Activated CD4-positive, alpha-beta T cell treated with anti-CD3 and anti-CD28 coated beads, Interleukin-2, amount 50 U/mL, for 16 hours (primary cell): ENCODE data around the gene TFCP2L1.
"Not testable (repeated sequence)": the region's sequence is repeated elsewhere in the genome, so short reads cannot be mapped to it uniquely, and the experiment has no call there.

Experiments used
- DNase-seq: peaks from one replicate; pipeline ENCODE4 v3.0.0-alpha.2; 2020

TFCP2L1 gene

DNA sequence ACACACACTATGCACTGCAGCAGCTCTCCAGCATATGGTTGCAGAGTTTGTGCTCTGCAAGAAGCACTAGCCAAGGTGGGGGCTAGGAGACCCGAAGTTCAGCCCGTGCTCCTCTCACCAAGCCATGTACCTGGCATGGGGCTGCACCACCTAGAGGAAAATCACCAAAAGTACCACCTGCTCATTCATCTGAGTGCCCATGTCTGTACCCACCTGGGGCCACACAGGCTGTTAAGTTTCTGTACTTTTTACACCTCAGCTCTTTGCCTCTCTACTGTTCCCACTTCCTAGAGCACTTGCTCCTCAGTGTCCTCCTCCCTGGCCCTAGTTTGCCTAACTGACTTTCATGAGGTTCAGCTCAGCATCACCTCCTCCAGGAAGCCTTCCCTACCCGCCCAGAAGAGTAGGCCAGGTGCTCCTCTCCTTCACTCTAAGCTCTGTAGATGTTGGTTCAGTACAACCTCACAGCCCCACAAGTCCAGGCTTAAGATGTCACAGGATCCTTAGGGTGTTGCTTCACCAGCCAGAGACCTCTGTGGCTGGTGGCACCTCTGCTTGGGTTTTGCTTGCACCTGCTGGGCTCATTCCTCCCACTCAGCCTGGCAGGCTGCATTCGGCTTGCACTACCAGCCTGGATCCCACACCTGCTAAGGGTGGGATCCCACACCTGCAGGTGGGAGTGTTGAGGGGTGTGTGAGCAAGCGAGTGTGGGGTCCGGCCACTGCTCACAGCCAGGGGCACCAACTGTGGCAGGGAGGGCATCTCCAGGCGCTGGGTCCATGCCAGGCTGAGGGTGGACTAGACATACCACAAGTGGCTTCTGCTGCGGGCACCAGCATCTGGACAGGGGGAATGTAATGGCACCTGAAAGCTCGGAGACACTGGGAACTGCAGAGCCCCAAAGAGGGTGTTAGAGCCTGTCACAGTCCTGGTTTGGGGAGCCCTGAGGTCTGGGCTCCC, 10.2 kb upstream of the TFCP2L1 start:
- no peak for DNase-seq

DNA sequence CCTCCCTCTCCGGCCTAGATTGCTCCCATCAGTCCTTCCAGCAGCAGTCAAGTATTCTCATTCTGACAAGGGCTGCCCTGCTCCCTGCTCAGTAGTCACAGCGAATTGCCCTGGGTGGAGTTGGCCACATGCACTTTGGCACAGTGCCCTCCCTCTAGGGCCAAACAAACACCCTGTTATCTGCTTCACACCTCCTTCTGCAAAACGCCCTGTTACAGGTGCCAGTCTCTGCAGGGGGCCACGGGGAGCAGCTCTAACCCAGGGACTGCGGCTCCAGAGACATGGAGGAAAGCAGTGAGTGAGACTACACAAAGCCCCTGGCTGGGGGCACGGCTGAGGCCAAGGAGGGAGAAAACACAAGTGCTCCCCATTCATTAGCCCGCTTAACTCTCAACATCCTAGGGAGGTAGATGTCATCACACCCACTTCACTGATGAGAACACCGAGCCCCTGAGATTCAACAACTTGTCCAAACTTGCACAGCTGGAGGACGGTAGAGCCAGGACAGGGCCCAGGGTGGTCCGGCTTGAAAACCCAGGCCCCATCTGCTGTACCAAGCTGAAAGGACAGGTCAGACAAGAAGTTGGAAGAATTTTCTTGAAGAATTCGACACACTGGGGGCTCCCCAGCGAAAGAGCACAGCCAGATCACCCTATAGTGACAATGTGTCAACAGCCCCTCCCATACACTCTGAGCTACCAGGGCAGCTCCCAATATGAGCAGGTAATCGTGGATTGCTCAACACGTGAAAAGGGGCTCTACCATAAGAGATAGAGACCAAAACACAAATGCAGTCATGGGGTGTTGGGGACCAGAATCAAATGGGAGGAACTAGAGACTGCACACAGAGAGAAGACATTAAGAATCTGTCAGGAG, 8.7 kb upstream of the TFCP2L1 start:
- DNase-seq: no peak

DNA sequence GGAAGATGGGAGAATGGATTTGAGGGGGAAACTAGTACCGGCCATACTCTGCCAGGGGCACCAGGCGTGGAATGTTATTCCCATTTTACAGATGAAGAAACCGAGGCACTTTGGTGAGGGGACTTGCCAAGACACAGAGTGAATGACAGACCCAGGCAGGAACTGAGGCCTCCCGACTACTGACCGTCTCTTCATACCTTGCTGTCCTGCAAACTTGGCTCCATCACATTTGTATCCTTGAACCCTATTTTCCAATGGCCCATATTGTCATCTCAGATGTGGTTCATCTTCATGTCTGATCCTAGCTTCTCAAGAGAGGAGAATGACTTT, 6.2 kb upstream of the TFCP2L1 start:
- DNase-seq: no peak

DNA sequence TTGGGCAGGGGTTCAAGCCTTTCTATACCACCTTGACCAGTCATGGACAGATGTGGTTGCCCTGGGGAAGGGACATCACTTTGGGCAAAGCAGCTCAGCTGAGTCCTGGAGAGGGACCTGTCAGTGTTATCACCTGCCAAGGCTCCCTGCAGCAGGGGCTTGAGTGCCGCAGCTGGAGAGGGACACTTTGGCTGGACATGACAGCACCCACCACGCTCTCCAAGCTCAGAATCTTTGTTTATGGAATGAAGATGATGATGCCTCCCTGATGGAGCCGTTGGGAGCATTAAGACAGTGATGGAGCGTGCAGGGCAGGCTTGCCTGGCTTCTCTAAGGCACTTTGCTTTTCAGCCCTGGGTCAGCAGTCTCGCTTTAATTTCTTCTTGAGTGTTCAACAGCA, 4.3 kb upstream of the TFCP2L1 start:
- DNase-seq: no peak

DNA sequence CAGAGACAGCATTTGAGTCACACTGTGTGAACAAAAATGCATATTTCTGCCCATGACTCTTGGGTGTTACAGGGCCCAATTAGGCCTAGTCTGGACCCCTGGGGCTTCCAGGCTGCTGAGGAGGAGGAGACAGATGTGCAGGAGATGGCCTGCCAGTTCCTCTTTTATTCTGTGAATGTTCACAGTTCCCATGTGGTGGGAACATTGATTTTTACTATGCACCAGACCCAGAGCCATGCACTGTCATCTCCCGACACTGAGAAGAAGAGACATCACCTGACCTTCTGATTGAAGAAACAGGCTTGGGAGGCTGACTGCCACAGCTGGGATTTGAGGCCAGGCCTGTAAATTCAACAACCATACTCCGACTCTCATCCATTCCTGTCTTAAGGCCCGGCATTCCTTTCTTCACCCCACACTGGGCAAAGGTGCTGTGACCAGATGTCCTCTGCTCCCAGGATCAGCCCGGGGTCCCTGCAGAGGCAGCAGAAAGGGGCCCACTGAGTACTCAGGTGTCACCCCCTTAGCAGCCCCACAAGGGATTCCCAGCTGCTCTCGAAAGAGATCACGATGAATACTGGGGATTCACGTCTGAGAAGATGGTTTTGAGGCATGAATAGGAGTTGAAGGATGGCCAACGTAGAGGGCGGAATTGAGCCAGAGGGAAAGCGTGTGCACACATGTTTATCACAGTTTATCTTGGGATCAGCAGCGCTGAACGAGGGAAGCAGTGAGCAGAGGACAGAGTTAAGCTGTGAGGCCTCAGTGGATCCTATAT, 3.6 kb upstream of the TFCP2L1 start:
- no peak for DNase-seq

DNA sequence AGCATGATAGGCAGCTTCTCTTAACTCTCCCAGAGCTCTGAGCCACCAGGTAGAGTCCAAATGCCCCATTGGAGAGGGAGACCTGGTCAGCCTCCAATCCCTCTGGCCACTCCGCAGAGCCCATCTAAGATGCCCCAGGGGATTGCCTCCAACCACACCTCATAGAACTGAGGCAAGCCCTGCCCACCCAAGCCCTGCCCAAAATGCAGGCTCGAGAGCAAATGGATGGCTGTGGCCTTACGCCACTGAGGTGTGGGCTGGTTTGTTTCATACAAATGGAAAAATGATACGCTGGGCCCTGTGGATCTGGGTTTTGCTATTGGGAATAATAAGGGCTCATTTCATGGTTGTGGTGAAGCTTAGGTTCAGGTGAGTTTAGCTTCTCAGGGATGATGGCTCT, 3.0 kb upstream of the TFCP2L1 start:
- DNase-seq: no peak

DNA sequence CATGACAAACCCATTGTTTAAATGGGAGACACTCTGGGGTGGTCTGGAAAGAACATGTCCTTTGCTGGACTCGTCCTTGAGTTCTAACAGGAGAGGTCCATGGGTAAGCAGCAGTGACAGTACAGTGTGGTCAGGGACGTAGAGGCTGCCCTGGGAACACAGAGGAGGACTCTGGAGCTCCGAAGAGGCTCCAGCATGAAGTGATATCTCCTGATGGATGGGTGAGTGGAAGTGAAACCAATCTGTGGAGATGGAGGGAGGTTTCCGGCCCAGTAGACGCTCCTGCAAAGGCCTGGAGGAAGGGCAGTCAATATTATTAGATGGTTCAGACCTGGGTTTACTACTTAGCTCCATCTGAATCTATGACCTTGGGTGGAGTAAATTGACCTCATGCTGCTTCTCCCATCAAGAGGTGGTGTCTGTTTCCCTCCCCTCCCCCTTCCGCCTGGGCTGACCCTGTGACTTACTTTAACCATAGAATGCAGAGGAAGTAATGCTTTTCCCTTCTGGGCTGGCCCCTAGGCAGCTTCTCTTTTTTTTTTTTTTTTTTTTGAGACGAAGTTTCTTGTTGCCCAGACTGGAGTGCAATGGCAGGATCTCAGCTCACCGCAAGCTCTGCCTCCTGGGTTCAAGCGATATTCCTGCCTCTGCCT, 2.3 kb upstream of the TFCP2L1 start:
- DNase-seq: no peak

DNA sequence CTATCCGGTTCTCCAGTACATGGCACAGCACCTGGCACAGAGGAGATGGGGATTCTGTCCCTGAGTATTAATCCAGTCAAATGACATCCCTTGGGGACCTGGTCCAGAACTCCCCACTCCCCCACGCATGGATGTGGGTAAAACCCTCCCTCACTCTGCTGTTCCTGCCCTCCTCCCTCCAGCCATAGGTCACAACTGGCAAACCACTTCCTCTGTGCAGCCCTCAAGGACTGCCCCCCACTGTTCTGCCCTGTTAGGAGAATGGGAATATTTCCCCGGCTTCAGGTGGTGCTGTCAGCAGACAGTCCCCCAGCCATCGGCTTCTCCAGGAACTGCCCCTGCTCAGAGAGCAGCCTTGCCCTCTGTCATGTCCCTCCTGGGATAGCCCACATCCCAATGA, 1.5 kb upstream of the TFCP2L1 start:
- DNase-seq: no peak

DNA sequence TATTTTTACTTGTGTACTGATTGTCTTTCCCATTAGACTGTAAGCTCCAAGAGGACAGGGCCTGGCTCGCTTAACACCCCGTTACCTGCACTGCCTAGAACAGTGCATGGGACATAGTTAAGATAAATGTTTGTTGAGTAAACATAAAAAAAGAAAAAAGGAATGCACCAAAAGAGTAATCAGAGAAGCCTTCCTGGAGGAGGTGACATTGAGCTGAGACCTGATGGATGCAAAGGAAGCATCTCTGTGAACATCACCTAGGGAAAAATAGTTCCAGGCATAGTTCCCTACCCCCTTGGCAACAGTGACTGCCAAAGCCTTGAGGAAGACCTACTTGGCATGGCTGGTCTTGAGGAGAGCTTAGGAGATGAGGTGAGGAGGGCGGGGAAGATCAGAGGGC, 924 bp upstream of the TFCP2L1 start:
- DNase-seq: no peak

DNA sequence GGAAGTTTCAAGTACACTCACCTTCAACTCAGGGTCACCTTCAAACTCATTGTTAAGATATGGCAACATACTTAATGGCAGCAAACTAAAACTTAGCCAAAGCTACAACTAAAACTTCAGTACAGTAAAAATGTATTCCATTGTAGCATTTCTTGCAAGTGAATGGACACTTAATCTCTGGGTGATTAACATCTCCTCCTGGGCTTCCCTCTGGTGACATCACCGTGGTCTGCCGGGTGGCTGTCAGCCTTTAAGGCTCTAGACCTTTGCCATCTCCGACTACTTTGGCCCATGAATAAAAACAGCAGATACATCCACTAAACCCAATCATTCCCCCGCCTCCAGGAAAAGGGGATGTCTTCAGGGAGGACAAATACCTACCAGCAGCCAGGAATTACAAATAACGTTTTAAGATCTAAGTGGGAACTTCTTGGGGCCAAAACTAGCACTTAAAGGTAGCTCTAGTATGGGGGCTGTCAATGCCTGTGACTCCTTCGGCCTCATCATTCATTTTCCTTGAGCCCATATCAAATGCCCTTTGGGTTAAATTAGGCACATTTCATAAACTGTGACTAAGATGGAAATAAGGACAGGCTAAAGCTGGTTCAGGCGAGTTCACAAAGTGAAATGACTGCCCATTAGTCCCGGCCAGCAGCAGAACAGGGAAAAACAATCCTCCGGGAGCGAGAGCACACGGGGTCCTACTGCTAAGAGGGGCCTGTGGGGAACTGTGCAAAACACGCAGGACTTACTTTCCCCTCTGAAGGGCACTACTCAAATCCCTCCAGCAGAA, 1.1 kb downstream of the TFCP2L1 start:
- no peak for DNase-seq

DNA sequence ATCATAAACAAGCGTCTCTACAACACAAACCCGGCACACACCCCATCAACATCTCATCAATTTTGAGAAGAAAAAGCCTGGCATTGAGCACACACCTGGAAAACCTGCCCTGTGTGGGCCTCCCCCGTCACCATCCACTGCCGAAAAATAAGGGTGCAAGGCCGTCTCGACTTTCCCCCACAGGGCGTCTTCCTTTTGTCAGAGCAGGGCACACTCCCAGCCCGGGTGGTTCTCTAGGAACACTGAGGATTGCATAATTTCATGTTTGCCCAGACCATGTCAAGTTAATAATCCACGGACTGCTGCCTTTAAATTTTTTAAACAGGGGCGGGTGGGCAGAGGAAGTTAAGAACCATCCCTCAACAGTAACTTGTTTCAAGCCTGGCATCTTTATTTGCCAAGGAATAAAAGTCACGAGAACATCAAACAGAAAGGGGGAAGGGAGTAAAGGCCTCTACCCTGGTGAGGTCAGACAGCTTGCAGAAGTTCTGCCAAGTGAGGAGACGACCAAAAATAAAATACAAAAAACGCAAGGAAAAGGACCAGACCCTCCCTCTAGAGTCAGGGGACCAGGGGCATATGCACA, 2.1 kb downstream of the TFCP2L1 start:
- DNase-seq: no peak

DNA sequence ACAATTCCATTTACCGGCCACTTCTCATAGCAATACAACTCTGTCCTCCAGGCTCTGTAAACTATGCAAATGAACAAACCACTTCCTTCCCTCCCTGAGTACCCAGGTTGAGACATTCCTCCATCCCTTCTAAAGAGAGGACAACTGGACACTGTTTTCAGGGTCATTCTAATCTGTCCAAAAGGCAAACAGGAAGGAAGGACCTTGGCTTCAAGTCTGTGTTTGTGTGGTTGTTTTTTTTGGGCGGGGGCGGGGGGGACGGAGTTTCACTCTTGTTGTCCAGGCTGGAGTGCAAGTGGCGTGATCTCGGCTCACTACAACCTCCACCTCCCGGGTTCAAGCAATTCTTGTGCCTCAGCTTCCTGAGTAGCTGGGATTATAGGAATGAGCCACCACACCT, 3.3 kb downstream of the TFCP2L1 start:
- DNase-seq: no peak

DNA sequence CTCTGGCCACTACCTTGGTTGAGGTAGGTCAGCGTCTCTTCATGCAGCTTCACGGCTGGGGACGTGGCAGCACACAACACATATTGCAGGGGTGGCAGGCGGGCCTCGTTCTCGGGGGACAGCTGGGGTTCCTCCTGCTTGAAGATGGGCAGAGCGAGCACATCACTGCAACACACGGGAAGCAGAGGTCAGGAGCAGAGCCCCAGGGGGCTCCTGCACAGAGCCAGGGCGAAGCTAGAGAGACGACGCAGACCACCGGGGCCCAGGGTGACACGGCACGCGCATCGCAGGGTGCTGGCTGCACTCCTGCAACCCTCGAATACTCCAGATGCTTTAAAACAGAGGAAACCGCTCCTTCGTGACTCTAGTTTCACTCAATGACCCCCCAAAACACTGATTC, 3.9 kb downstream of the TFCP2L1 start:
- DNase-seq: no peak

DNA sequence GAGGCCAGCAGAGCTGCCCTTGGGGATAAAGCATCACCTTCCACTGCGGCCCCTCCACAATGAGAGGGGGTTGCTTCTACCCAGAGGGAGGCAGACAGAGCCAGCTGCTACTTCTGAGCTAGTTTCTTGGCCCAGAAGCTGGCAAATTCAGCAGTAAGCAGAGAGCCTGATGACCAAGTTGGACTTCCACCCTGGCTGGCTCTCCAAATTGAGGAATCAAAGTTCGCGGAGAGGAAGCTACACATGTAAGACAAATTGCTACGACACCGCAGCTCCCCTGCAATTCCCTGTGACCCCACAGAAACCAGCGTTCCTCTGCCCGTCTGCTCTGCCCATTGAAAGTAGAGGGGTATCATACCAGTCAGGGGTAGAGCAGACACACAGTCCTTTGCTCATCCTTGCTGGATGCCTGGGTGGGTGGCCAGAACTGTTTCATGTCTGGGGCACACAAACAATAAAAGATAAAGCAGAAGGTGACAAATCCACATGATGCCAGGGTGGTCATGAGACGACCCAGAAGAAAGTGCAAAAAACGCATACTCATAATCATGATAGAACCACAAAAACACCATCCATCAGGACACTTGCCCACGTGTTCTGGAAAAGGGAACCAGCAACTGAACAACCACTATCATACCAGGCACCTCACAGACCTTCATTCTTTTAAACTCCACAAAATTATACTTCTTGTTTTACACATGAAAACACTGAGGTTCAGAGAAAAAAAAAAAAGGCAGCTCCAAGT, 5.4 kb downstream of the TFCP2L1 start:
- no peak for DNase-seq

DNA sequence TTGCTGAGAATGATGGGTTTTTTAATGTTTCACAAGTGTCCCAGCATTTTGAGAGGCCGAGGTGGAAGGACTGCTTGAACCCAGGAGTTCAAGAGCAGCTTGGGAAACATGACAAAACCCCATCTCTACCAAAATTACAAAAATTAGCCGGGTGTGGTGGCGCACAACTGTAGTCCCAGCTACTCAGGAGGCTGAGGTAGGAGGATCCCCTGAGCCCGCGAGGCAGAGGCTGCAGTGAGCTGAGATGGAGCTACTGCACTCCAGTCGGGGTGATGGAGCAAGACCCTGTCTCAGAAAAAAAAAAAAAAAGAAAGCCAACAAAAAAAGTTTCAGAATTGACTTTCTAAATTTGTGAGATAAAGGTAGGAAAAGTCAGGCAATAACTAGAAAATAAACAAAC, 8.7 kb downstream of the TFCP2L1 start:
- DNase-seq: no peak

DNA sequence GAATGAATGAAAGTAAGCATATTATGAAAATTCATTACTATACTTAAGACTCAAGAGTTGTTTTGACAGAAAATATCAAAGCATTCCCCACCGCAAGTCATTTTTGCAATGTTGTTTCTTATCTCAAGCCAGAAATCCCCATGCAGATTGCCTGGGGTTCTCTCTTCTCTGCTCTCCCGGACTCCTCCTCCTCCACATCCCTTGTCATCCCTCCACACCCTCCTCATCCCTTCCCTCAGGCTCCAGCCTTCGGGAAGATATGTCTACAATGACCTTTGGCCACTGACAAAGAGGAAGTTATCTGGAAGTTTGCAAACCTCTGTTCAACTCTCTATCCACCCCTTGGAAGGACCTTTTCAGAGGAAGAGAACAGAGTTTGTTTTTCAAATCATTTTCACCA, 11.9 kb downstream of the TFCP2L1 start:
- no peak for DNase-seq

DNA sequence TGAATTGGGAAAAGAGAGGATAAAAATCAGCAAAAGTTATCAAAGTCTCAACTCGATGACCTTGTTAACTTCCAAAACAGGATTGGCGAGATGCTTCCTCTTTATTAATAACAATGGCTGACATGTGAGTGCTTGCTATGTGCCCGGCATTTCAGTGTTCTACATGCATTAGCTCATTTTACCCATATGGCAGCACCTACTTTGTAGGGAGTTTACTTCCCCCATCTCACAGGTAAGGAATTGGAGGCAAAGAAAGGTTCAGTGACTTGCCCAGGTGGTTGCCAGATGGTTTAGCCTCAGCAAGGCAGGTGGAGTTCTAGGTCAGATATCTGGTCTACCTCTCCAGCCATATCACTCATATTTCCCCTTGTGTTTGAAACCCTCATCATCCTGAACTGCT, 12.4 kb downstream of the TFCP2L1 start:
- no peak for DNase-seq

DNA sequence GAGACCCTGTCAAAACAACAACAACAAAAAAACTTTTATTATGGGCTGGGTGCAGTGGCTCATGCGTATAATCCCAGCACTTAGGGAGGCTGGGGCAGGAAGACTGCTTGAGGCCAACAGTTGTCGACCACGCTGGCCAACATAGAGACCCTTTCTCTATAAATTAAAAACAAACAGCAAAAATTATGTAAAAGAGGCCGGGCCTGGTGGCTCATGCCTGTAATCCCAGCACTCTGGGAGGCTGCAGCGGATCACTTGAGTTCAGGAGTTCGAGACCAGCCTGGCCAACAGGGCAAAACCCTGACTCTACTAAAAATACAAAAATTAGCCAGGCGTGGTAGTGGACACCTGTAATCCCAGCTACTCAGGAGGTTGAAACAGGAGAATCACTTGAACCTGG, 15.6 kb downstream of the TFCP2L1 start:
- not testable (repeated sequence) for DNase-seq

DNA sequence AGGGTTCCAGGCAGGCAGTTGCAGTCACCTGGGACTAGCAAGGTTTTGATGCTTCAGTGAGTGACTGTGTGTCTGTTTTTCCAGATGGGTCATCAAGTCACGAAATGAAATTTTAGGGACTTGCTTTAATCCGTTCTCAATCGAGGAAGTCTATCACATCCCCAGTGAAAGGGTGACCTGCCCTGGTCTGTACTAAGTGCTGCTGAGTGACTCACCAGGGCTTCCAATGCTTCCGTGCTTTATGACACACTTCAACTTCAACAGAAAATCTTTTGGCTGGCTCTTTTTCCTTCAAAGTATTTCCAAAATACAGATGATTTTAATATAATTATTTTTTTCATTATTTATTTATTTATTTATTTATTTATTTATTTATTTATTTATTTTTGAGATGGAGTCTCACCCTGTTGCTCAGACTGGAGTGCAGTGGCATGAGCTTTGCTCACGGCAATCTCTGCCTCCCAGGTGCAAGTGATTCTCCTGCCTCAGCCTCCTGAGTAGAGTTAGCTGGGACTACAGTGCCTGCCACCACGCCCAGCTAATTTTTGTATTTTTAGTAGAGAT, 18.4 kb downstream of the TFCP2L1 start:
- no peak for DNase-seq

DNA sequence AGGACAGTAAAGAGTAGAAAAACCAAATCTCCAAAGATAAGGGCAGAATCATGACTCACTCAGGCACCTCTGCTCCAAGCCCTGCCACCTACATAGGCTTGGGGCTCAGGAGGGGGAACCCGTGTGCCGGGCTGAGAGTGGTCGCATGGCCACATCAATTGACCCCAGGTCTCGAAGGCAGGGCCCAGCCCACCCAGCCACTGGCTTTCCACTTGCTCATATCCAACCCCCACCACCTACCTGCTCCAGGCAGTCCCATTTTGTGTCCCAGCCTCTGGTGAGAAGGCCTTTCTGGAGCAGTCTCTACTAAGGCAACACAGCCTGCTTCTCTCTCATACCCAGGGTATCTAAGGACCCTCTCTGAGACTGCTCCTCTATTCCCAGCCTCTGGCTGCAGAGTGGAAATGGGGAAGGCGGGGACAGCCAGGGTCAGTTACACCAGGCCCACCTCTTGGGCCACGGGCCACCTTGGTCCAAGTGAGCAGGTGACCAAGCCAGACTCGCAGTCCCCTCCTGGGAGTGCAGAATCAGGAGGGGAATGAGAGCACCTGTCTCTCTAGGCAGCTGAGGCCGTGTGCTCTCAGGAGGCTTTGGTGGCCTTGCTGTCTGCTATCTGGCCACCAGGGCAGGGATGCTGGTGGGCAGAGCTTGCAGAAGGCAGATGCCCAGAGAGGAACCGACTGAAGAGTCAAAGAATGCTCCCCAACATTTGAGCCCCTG, 20.8 kb downstream of the TFCP2L1 start:
- DNase-seq: no peak
